ENCODE measurements around the gene PRDM16.

Gene PRDM16

DNA sequence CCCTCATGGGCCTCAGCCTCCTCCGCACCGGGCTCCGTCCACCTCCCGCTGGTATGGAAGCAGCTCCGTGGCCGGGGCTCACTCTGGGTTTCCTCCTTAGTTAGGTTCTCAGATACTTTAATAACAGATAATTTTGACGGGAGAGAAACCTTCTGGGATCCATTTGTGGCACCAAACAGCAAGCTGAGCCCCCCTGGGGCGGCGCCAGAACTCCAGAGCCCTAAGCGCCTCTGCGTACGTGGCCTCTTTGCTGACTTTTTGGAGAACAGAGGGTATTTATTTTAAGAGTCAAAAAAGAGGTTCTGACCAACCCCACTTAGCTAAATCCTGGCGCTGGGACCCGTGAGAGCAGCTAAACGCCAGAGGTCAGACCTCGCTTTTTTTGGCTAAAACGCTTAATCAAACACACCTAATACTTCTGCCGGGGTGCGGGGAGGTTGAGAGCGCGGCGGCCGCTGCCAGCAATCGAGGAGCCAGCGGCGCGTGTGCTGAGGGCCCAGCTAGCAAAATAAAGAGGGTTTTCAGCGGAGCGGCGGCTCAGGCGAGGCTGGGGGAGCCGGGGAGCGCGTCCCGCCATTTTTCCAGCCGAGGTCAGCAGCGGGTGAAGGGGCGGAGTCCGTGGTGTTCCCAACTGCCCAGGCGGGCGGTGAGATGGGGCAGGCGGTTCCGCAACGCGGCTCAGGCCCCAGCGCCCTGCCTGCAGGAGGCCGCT, 171.7 kb downstream of the PRDM16 start:
- H3K4me2 ChIP-seq = no peak overlapping the region
- no peak for TF ChIP-seq Cebpa-rat (IDR thresholded peaks at IDR 0.05)
- H3K9me3 ChIP-seq = no peaks in the 10 kb centered on the region
- H3K36me3 ChIP-seq = no peaks in the 10 kb centered on the region
- peaks cover 78% of the 10 kb centered on the region for H3K27me3 ChIP-seq
- no peak overlapping the region for H3K9ac ChIP-seq
- no peak overlapping the region for H3K27ac ChIP-seq
- no peaks in the 10 kb centered on the region; the same call in 1 of the 2 replicates for H4K20me1 ChIP-seq
- no peak overlapping the region for H3K4me3 ChIP-seq
- peaks cover 4% of the 10 kb centered on the region; the same call in 1 of the 2 replicates for H3K4me1 ChIP-seq

DNA sequence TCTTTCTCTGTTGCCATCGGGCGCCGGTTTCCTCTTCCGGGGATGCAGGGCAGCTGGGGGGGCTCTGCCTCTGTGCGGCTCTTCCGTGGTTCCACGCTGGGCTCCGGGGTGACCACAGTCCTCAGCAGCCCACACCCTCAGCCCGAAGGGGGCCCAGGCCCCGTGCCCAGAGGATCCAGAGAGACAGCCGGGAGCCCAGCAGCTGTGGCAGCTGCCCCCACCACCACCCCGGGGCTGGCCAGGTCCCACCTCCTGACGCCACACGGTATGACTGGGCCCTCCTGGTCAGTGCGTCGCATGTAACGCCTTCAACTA, 172.2 kb downstream of the PRDM16 start:
- Histone ChIP-seq H3K27me3 (peaks cover 83% of the 10 kb centered on the region), H3K9ac (no peak overlapping the region), H3K4me3 (no peak overlapping the region), H3K27ac (no peak overlapping the region), H3K36me3 (no peaks in the 10 kb centered on the region), H4K20me1 (peaks cover 5% of the 10 kb centered on the region; the same call in 1 of the 2 replicates), H3K9me3 (no peaks in the 10 kb centered on the region), H3K4me2 (no peak overlapping the region), H3K4me1 (peaks cover 8% of the 10 kb centered on the region; the same call in 1 of the 2 replicates)
- no peak for TF ChIP-seq Cebpa-rat (IDR thresholded peaks at IDR 0.05)

DNA sequence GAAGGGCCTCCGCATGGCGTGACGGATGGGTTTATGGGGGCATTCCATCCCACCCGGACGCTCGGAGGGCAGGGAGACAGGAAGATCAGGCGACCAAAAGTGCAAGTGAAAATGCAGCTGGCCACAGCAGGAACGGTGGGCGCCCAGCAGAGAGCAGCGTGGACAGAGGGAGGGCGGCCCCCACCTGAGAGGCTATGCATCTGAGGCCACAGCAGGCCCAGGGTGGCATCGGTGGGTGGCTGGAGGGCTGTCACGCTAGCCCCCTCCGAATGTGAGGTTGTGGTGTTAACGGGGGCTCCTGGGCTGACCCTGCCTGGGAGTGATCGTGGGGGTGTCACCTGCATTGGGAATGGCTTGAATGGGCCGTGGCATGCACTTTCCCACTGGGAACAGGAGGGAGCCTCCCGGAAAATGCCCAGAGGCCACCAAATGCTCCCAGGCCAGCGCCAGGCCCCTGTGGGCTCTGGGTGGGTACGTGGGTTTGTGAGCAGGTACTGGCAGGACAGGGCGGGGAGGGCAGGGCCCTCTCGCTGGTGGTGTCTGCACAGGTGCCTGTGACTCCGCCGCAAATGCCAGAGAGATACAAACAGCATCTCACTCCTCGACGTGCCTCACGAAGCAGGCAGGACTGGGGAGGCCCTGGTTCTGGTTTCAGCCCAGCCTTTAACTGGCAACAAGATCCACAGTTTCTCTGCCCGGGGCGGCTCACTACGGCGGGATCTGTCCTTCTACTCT, 172.8 kb downstream of the PRDM16 start:
- Histone ChIP-seq H3K27me3 (peaks cover 89% of the 10 kb centered on the region), H3K9ac (no peak overlapping the region), H4K20me1 (peaks cover 10% of the 10 kb centered on the region; the same call in 1 of the 2 replicates), H3K4me3 (no peak overlapping the region), H3K36me3 (no peaks in the 10 kb centered on the region), H3K9me3 (no peaks in the 10 kb centered on the region), H3K4me1 (peaks cover 8% of the 10 kb centered on the region; the same call in 1 of the 2 replicates), H3K27ac (no peak overlapping the region), H3K4me2 (no peak overlapping the region)
- no peak for TF ChIP-seq Cebpa-rat (IDR thresholded peaks at IDR 0.05)

DNA sequence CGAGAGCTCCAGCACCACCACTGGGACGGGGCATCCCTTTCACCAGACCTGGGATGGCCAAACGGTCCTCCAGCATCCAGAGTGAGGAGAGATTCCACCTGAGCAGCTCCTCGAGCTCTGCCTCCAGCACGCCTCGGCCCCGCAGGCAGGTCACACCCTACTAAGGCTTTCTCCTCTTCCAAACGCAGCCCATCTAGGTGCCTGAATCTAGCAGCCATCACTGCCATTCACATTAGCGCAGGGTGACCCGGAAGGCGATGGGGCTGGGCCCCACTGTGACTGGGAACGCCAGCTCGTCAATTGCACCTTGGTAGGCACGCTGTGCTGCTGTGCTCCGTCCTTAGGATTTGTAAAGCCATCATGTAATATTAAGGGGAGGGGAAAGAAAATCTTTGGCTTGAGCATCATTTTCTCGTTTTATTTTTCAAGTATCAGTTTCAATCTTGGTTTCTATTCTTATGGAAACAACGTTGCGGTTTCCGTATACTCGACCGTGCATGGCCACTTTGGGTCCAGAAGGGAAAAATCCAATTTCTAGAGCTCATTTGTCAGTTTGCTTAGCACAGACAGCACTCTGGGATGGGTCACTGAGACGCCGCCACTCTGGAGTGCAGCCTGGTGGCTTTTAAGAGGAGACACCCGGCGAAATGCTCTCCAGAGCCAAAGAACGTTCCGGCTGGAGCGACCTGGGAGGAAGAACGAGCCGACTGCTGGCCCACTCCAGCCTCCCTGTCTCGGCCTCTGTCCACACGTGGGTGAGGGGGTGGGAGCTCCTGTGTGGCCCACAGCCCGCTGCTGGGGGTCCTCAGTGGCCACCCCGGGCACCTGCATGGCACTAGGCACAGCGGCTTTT, 173.6 kb downstream of the PRDM16 start:
- no peak for TF ChIP-seq Cebpa-rat (IDR thresholded peaks at IDR 0.05)
- Histone ChIP-seq H3K27me3 (peaks cover 96% of the 10 kb centered on the region), H3K36me3 (no peaks in the 10 kb centered on the region), H4K20me1 (peaks cover 18% of the 10 kb centered on the region; the same call in 1 of the 2 replicates), H3K27ac (no peak overlapping the region), H3K9ac (no peak overlapping the region), H3K4me3 (no peak overlapping the region), H3K4me1 (peaks cover 8% of the 10 kb centered on the region; the same call in 1 of the 2 replicates), H3K9me3 (no peaks in the 10 kb centered on the region), H3K4me2 (no peak overlapping the region)

DNA sequence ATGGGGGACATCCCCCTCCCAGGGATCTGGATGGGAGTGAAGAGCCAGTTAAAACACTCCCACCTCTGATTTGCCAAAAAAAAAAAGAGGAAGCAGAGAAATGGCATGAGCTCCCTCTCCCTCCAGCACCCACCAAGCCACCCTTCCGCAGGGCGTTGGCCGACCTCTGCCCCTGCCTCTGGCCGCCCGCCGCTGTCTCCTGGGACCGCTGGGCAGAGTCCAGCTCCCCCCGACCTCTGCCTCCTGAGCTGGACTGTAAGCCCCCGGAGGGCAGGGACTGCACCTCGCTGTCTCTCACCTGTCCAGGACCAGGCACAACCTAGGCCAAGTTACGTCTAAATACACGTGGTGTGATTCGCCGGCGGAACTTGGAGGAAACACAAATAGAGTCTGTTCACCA, 174.3 kb downstream of the PRDM16 start:
- no peaks in the 10 kb centered on the region for H3K36me3 ChIP-seq
- no peak overlapping the region for H3K9ac ChIP-seq
- H3K27me3 ChIP-seq = peaks cover 96% of the 10 kb centered on the region
- H3K9me3 ChIP-seq = no peaks in the 10 kb centered on the region
- H3K27ac ChIP-seq = no peak overlapping the region
- peaks cover 8% of the 10 kb centered on the region; the same call in 1 of the 2 replicates for H3K4me1 ChIP-seq
- no peak for TF ChIP-seq Cebpa-rat (IDR thresholded peaks at IDR 0.05)
- peaks cover 25% of the 10 kb centered on the region; the same call in 1 of the 2 replicates for H4K20me1 ChIP-seq
- H3K4me3 ChIP-seq = no peak overlapping the region
- H3K4me2 ChIP-seq = no peak overlapping the region

DNA sequence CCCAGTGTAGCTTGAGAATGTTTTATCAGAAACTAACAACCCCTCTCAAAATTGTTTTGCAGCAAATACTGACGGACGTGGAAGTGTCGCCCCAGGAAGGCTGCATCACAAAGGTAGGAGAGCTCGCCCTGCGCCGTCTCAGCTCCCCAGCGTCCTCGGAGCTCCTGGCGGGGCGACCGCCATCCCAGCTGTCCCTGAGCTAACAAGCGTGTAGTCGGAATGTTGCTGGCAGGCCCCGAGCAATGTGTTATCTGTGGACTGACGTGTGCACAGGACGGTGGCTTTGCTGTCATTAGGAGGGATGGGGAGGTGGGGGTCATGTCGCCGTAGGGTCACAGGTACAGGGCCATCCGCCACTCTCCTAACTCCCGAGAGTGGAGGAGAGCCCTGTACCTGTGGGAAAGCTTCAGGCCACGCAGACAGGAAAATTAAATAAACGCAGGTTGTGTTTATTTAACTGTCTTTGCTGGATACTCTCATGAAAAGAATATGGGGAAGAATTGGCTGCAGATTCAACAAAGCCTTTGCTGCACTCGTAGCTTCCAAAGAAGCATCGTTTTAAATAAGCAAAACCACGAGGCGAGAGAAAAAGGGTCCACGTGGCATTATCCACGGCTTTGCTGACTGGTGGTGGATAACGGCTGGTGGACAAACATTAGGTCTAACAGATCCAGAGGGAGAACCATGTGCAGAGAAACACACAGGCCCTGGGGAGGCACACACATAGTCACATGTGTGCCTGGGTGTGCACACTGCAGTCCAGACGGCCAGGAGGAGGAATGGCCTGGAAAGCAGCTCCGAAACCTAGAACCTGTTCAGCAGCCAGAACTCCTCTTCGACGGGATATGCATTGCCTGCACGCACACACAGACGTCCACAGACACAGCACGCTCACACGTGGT, 175.3 kb downstream of the PRDM16 start:
- H3K9ac ChIP-seq = no peak overlapping the region
- peaks cover 96% of the 10 kb centered on the region for H3K27me3 ChIP-seq
- H3K27ac ChIP-seq = no peak overlapping the region

DNA sequence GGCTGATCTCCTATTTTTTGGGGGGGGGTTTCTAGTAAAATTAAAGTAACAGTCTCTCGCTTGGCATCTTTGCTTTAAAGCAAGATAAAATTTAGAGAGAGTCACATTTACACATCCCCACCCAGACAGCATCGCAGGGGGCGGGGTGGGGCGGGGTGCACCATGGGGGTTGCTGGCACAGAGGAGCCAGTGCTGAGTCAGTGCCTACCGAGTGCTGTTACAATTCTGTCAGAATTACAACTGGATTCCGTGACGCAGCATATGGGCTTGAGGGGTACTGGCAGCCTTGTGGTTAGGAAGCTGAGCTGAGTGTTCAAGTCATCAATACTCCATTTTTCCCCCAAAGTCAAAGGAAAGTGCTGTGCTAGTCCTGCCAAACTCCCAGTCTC, 175.9 kb downstream of the PRDM16 start:
- Histone ChIP-seq H3K4me1 (peaks cover 8% of the 10 kb centered on the region; the same call in 1 of the 2 replicates), H3K9me3 (no peaks in the 10 kb centered on the region), H3K27me3 (peaks cover 96% of the 10 kb centered on the region)

More for the DNA sequence above, 175.3 kb downstream of the PRDM16 start:
- Histone ChIP-seq H3K9me3 (no peaks in the 10 kb centered on the region), H3K4me2 (no peak overlapping the region), H3K36me3 (no peaks in the 10 kb centered on the region), H3K4me1 (peaks cover 8% of the 10 kb centered on the region; the same call in 1 of the 2 replicates), H4K20me1 (peaks cover 30% of the 10 kb centered on the region; the same call in 1 of the 2 replicates), H3K4me3 (no peak overlapping the region)
- no peak for TF ChIP-seq Cebpa-rat (IDR thresholded peaks at IDR 0.05)

DNA sequence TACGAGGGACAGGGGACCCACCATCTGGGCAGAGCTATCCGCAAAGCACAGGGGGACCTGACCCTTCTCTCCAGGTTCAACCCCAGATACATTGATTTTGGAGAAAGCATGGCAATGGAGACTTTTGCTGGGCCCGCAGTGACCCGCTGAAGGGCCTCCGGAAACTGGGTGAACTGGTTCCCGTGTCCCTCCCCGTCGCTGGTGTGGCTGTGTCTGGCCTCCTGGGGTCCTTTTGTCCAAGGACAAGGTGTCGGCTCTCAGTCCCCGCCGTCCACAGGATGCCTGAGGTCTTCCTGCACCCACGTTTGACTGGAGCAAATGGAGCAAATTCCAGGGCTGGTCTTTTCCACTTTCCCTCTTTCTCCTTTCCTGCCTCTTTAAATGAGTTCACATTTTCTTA, 176.3 kb downstream of the PRDM16 start:
- peak overlapping the region; percentile 22; the same call in 1 of the 2 replicates for H3K4me2 ChIP-seq
- H3K27me3 ChIP-seq = peaks cover 95% of the 10 kb centered on the region

More for the DNA sequence above, 175.9 kb downstream of the PRDM16 start:
- Histone ChIP-seq H3K4me2 (no peak overlapping the region), H3K9ac (no peak overlapping the region), H3K36me3 (no peaks in the 10 kb centered on the region), H4K20me1 (peaks cover 30% of the 10 kb centered on the region; the same call in 1 of the 2 replicates), H3K27ac (no peak overlapping the region), H3K4me3 (no peak overlapping the region)
- no peak for TF ChIP-seq Cebpa-rat (IDR thresholded peaks at IDR 0.05)

More for the DNA sequence above, 176.3 kb downstream of the PRDM16 start:
- Histone ChIP-seq H3K27ac (no peak overlapping the region), H3K36me3 (no peaks in the 10 kb centered on the region), H3K9me3 (no peaks in the 10 kb centered on the region), H3K9ac (no peak overlapping the region), H3K4me3 (no peak overlapping the region), H4K20me1 (peaks cover 30% of the 10 kb centered on the region; the same call in 1 of the 2 replicates), H3K4me1 (peaks cover 8% of the 10 kb centered on the region; the same call in 1 of the 2 replicates)
- TF ChIP-seq Cebpa-rat (IDR thresholded peaks at IDR 0.05) = no peak

All from BLaER1 (cell line).